Measurements from ENCODE around the gene KRT33A. TPM values are rescaled to one million over a fixed set of nuclear protein-coding genes. Genes with fewer than 3 reads are reported as not detected.
"Not testable (repeated sequence)": the region's sequence is repeated elsewhere in the genome, so short reads cannot be mapped to it uniquely, and the experiment has no call there.

The KRT33A gene
- total RNA-seq (not detected), total RNA-seq (0 to 0.07 (median 0) reads per million in 172 experiments)
- not detected for polyA plus RNA-seq (2013, experiment 1 of 2)
- polyA plus RNA-seq (2013, experiment 2 of 2): not detected

DNA sequence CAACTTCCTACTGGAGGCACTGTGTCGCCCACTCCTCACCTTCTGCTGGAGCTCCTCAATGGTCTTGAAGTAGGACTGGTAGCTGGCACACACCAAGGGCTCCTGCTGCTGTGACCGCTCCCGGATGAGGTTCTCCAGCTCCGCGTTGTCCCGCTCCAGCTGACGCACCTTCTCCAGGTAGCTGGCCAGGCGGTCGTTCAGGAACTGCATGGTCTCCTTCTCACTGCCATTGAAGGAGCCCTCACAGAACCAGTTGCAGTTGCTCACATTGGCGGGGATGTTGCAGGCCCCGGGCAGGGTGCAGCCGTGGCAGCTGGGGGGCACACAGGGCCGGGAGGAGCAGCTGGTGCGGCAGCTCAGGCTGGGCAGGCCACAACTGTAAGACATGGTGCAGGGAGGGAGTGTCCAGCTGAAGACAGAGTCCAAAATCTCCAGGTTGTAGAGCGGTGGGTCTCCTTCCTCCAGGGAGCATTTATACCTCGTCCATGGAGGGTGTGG lies at the start of gene KRT33A:
TSS of gene KRT33A (minus strand) at position 448 of the 498 bp plus-strand sequence. CDS start at position 387, 61 bp downstream.
- H3K27me3 Mint-ChIP-seq; ATAC-seq (ENCODE audit: poor library complexity); intact Hi-C loops (cut with DNase I, micrococcal nuclease); DNase-seq; H3K9me3 ChIP-seq (ENCODE audit: control insufficient read depth in 1 of 2, insufficient read depth in 1 of 2, low read length in 2 of 2); H3K27ac ChIP-seq (ENCODE audit: low read depth in 1 of 2, low read length in 2 of 2); H3K4me3 Mint-ChIP-seq; H3K36me3 ChIP-seq (ENCODE audit: insufficient read depth, low read length); H3K27me3 ChIP-seq (ENCODE audit: control insufficient read depth in 1 of 2, insufficient read depth in 2 of 2, low read length in 2 of 2); H3K4me3 ChIP-seq (ENCODE audit: low read length); H3K9me3 Mint-ChIP-seq; H3K36me3 Mint-ChIP-seq (ENCODE audit: low read depth); H3K27ac Mint-ChIP-seq: not testable (repeated sequence)
- CTCF ChIA-PET: interaction anchor here (1.0 kb wide), 1 partner anchor 199 kb away, joined by 3 read pairs; no protein-coding TSS in a partner anchor
- peaks cover 11% of the 10 kb centered on the region for H3K4me1 ChIP-seq (ENCODE audit: insufficient read depth, low read length)
- POLR2A ChIA-PET: interaction anchor here (1.5 kb wide), 1 partner anchor 9 kb away, joined by 4 read pairs; no protein-coding TSS in a partner anchor
- peaks cover 13% of the 10 kb centered on the region for H3K4me1 Mint-ChIP-seq (ENCODE audit: low read depth)

DNA sequence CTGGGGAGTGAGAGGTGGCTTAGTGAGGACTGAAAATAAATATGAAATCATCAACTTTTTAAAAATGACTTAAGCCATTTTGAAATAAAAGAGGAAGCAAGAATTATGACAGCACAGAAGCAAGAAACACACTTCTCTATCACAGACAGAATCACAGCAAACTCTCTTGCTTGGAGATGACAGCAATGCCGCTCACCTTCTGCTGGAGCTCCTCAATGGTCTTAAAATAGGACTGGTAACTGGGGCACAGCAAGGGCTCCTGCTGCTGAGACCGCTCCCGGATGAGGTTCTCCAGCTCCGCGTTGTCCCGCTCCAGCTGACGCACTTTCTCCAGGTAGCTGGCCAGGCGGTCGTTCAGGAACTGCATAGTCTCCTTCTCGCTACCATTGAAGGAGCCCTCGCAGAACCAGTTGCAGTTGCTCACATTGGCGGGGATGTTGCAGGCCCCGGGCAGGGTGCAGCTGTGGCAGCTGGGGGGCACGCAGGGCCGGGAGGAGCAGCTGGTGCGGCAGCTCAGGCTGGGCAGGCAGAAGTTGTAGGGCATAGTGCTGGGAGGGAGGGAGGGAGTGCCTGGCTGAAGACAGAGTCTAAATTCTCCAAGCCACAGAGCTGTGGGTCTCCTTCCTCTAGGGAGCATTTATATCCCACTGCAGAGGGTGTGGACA lies 46.5 kb upstream of the KRT33A start, which contains the start of gene KRT31:
TSS of gene KRT31 (minus strand) at position 613 of the 665 bp plus-strand sequence. CDS start at position 544, 69 bp downstream.
- Mint-ChIP-seq H3K4me3 (no peak within 1 kb of the TSS), H3K27me3 (no peaks in the 10 kb centered on the region), H3K27ac (no peak within 1 kb of the TSS), H3K36me3 (ENCODE audit: low read depth) (no peaks in the 10 kb centered on the region), H3K9me3 (peaks cover under 1% of the 10 kb centered on the region), H3K4me1 (ENCODE audit: low read depth) (peaks cover 13% of the 10 kb centered on the region)
- ChIA-PET CTCF (no interaction called here), POLR2A (no interaction called here)
- Histone ChIP-seq H3K36me3 (ENCODE audit: insufficient read depth, low read length) (no peaks in the 10 kb centered on the region), H3K27ac (ENCODE audit: low read depth in 1 of 2, low read length in 2 of 2) (no peak within 1 kb of the TSS), H3K4me3 (ENCODE audit: low read length) (no peak within 1 kb of the TSS), H3K9me3 (ENCODE audit: control insufficient read depth in 1 of 2, insufficient read depth in 1 of 2, low read length in 2 of 2) (no peaks in the 10 kb centered on the region), H3K27me3 (ENCODE audit: control insufficient read depth in 1 of 2, insufficient read depth in 2 of 2, low read length in 2 of 2) (no peaks in the 10 kb centered on the region), H3K4me1 (ENCODE audit: insufficient read depth, low read length) (peaks cover 5% of the 10 kb centered on the region)
- no peak for ATAC-seq (ENCODE audit: poor library complexity)
- no peak for TF ChIP-seq CTCF (IDR thresholded peaks at IDR 0.05)
- intact Hi-C loops (cut with DNase I, micrococcal nuclease): no loop called here
- DNase-seq: no peak

DNA sequence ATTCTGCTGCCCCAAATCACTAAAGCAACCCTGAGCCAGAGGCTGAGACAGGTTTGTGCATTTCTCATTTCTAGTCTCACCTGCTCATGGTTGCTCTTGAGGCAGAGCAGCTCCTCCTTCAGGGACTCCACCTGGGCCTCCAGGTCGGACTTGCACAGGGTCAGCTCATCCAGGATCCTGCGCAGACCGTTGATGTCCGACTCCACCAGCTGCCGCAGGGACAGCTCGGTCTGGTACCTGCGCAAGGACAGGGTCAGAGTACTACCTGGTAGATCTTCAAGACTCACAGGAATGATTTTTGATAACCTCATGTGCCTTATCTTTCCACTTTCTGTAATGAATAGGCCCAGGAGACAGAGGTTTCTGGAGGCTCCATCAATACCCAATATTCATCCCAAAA lies 45.7 kb upstream of the KRT33A start:
- no peaks in the 10 kb centered on the region for H3K27me3 ChIP-seq (ENCODE audit: control insufficient read depth in 1 of 2, insufficient read depth in 2 of 2, low read length in 2 of 2)
- H3K27me3 Mint-ChIP-seq: no peaks in the 10 kb centered on the region
- CTCF ChIA-PET: no interaction called here

More for the DNA sequence above, 45.7 kb upstream of the KRT33A start:
- H3K4me1 Mint-ChIP-seq (ENCODE audit: low read depth): peaks cover 13% of the 10 kb centered on the region
- no peak overlapping the region for H3K4me3 ChIP-seq (ENCODE audit: low read length)
- POLR2A ChIA-PET: no interaction called here
- TF ChIP-seq CTCF (IDR thresholded peaks at IDR 0.05): no peak
- peaks cover 2% of the 10 kb centered on the region for H3K9me3 Mint-ChIP-seq
- intact Hi-C loops (cut with DNase I, micrococcal nuclease): no loop called here
- H3K4me1 ChIP-seq (ENCODE audit: insufficient read depth, low read length): peaks cover 5% of the 10 kb centered on the region
- no peak overlapping the region for H3K27ac ChIP-seq (ENCODE audit: low read depth in 1 of 2, low read length in 2 of 2)
- no peaks in the 10 kb centered on the region for H3K9me3 ChIP-seq (ENCODE audit: control insufficient read depth in 1 of 2, insufficient read depth in 1 of 2, low read length in 2 of 2)
- H3K4me3 Mint-ChIP-seq: no peak overlapping the region
- DNase-seq: no peak
- no peaks in the 10 kb centered on the region for H3K36me3 ChIP-seq (ENCODE audit: insufficient read depth, low read length)
- ATAC-seq (ENCODE audit: poor library complexity): no peak
- H3K27ac Mint-ChIP-seq: no peak overlapping the region
- H3K36me3 Mint-ChIP-seq (ENCODE audit: low read depth): no peaks in the 10 kb centered on the region

Data from CD4-positive, alpha-beta T cell (primary cell).